Astrocyte of the cerebellum (primary cell): ENCODE measurements around the gene NUDT7.

Experiments used
- DNase-seq: peaks from one replicate; pipeline ENCODE4 v3.0.0-alpha.2; 2011; ENCODE audit warnings: low read depth
- H3K4me3 ChIP-seq: 2 replicates; pipeline ENCODE4 v1.5.1; 2011; ENCODE audit warnings: mild to moderate bottlenecking, low read depth, low read length, moderate library complexity
- in situ Hi-C: cut with HindIII; loops from 2 replicates; pipeline ENCODE4 v1.10.0; 2017; ENCODE audit warnings: low sequenced_read_pairs
- TF ChIP-seq, protein P1 (sequence below): IDR thresholded peaks from 2 replicates; pipeline ENCODE4 v1.5.1; 2012; ENCODE audit warnings: low read length, low read depth, moderate library complexity, mild to moderate bottlenecking; ENCODE audit errors: missing control alignments

Gene NUDT7

DNA sequence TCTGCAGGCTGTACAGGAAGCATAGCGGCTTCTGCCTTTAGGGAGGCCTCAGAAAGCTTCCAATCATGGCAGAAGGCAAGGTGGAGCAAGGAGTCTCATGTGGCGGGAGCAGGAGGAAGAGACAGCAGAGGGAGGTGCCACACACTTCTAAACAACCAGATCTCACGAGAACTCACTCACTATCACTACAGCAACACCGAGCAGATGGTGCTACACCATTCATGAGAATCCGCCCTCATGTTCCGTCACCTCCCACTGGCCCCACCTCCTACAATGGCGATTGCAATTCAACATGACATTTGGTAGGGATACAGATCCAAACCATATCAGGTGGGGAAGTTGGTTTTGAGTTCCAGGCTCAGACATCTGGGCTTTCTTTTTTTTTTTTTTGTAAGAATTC lies 31.9 kb upstream of the NUDT7 start:
- in situ Hi-C loops: no loop called here
- DNase-seq: no peak
- TF ChIP-seq, protein P1, sequence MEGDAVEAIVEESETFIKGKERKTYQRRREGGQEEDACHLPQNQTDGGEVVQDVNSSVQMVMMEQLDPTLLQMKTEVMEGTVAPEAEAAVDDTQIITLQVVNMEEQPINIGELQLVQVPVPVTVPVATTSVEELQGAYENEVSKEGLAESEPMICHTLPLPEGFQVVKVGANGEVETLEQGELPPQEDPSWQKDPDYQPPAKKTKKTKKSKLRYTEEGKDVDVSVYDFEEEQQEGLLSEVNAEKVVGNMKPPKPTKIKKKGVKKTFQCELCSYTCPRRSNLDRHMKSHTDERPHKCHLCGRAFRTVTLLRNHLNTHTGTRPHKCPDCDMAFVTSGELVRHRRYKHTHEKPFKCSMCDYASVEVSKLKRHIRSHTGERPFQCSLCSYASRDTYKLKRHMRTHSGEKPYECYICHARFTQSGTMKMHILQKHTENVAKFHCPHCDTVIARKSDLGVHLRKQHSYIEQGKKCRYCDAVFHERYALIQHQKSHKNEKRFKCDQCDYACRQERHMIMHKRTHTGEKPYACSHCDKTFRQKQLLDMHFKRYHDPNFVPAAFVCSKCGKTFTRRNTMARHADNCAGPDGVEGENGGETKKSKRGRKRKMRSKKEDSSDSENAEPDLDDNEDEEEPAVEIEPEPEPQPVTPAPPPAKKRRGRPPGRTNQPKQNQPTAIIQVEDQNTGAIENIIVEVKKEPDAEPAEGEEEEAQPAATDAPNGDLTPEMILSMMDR: no peak
- H3K4me3 ChIP-seq: no peak overlapping the region

DNA sequence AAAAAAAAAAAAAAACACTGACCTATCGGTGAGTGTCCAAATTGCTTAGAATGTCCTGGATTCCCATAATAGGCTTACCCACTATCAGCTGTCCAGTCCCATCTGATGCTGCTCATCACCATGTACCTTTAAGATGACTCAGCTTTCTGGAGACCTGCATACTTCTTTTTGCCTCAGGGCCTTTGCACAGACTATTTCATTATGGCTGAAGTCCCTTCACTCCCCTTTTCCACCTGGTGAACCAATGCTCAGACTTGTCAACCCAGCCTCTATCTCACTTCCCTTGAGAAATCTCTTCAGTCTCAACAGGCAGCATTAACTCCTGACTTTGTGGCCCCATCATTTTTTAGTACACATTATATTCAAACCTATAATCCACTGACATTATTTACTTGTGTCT lies 29.7 kb upstream of the NUDT7 start:
- H3K4me3 ChIP-seq: no peak overlapping the region
- in situ Hi-C loops: no loop called here
- TF ChIP-seq, protein P1: no peak
- DNase-seq: no peak

DNA sequence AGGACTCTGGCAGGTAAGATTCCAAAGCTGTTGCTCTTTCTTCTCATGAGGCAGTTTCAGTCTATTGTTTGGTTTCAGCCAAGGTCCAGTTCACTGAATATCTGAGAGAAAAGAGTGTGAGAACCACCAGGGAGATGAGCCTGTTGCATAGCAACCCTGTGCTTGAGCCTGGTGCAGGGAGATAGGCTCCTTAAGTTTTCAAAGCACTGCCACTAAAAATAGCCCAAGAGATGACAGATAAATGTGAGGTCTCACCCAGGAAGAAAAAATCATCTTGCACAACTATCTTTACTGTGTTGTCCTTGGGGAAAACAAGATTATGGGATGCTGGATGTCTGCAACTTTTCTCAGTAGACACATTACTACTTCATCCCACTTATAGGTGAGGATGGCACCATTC lies 26.2 kb upstream of the NUDT7 start:
- in situ Hi-C loops: no loop called here
- TF ChIP-seq, protein P1: no peak
- DNase-seq: no peak
- H3K4me3 ChIP-seq: no peak overlapping the region

DNA sequence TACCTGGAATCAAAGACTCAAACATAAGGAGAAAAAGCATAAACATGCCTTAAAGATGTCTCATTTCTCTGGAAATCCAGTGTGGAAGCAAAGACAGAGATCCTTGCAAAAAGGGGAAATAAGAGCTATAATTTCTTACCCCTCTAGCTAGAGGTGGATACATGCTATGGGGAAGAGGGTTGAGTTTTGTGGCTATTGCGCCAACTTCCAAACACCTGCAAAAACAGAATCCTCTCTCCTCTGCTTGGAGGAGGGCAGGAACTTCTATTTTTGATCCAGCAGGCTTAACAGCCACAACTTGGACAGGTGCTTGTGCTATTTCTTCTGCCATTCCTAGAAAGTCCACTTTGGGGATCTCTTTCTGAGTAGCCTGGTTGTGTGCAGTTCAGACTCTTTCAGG lies 21.5 kb upstream of the NUDT7 start:
- H3K4me3 ChIP-seq: no peak overlapping the region
- no peak for DNase-seq
- in situ Hi-C loops: no loop called here
- TF ChIP-seq, protein P1: no peak

DNA sequence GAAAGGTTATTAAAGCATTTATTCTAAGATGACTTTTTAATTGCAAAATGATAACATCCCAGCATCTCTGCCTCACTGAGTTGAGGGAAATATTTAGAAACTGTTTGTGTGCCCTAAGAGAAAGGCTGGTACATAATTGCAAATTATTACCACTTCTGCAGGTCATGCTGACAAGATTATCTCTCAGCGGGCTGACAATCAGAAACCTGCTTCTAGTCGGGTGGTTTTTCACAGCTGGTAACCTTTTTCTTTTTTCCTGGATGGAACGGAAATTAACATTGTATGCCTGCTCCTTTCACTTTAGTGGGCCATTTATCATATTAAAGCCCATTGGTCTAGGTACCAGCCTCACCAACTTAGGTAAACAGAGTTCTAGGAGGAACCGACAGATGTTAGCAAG lies 17.0 kb upstream of the NUDT7 start:
- TF ChIP-seq, protein P1: no peak
- no peak for DNase-seq
- no peak overlapping the region for H3K4me3 ChIP-seq
- in situ Hi-C loops: no loop called here

DNA sequence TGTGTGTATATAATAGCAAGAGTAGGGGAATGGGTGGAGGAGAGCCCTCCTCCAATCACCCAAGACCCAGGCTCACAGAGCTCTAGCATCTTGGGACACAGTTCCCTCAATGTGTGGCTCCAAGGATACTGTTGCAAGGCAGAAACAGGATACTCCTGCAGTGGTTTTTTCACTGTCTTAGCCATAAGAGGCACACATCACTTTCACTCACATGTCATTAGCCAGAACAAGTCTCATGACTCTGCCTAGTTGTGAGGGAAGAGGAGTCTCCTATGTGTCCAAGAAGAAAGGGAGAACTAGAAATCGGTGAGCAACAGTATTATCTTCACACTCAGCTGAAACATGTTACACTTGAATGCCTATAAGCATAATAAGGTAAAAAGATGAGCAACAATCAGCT lies 11.1 kb upstream of the NUDT7 start:
- TF ChIP-seq, protein P1: no peak
- no peak for DNase-seq
- in situ Hi-C loops: no loop called here
- no peak overlapping the region for H3K4me3 ChIP-seq

DNA sequence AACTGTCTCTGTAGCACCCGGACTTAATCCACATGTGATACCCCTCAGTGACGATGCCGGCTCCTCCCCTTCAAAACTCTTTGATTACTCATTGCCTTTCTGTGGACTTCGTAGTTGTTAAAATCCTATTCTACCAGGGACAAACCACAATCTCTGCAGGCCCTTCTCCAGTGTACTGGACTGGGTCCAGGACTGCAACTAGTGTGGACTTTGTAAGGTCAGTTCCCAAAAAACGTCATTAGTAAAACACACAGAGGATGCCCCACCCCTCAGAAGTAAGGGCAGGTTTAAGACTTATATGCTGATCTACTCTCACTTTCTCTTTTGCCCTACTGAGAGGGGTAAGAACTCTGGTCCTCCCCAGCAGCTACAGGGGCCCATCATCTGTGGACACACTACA lies 10.5 kb upstream of the NUDT7 start:
- in situ Hi-C loops: no loop called here
- TF ChIP-seq, protein P1: no peak
- no peak overlapping the region for H3K4me3 ChIP-seq

More for the DNA sequence above, 10.5 kb upstream of the NUDT7 start:
- peak; percentile 37 for DNase-seq
